ENCODE results near the gene RNPEP. TPM values are rescaled to one million over a fixed set of nuclear protein-coding genes. Genes with fewer than 3 reads are reported as not detected.
A peak's percentile ranks its signal among the peaks of the same experiment; 100 is the strongest.

RNPEP gene
- total and polyA plus RNA-seq, 2 of the 13 experiments (the other 11 are each of a cell fraction or from before 2014, with no cell fraction given): 20.6 to 38.4 TPM

GRCh38 chr1:201955009-201955728, 27.3 kb upstream of the RNPEP start, which contains the start of gene TIMM17A (continued):
- TF ChIP-seq ARID5B (CRISPR knock-in tag; IDR thresholded peaks at IDR 0.05): peak; percentile 75
- TF ChIP-seq HNRNPL (IDR thresholded peaks at IDR 0.05; ENCODE audit: low read depth, low read length): 0 out of 2 replicates have a peak, but pooled peaks have one; percentile 41
- TF ChIP-seq ZGPAT (CRISPR knock-in tag; IDR thresholded peaks at IDR 0.05): peak; percentile 86
- TF ChIP-seq POLR2A (IDR thresholded peaks at IDR 0.05; ENCODE audit: insufficient read depth in 1 of 2, low read depth in 2 of 2, low read length in 2 of 2): peak; percentile 97 to 99
- no peak for TF ChIP-seq RAD51 (IDR thresholded peaks at IDR 0.05; ENCODE audit: borderline replicate concordance)
- no peak for TF ChIP-seq ZEB1 (IDR thresholded peaks at IDR 0.05; ENCODE audit: insufficient replicate concordance, low read depth)
- no peak for TF ChIP-seq ZNF570 (CRISPR knock-in tag; IDR thresholded peaks at IDR 0.05; ENCODE audit: borderline replicate concordance)
- peak; percentile 93 for TF ChIP-seq SAP130 (CRISPR knock-in tag; IDR thresholded peaks at IDR 0.05; ENCODE audit: low read depth)
- no peak for TF ChIP-seq ZNF720 (CRISPR knock-in tag; IDR thresholded peaks at IDR 0.05)
- no peak for TF ChIP-seq FLYWCH1 (CRISPR knock-in tag; IDR thresholded peaks at IDR 0.05)
- no peak for TF ChIP-seq NFE2L1 (CRISPR knock-in tag; IDR thresholded peaks at IDR 0.05; ENCODE audit: borderline replicate concordance)
- TF ChIP-seq MEIS1 (CRISPR knock-in tag; IDR thresholded peaks at IDR 0.05; ENCODE audit: borderline replicate concordance): peak; percentile 88; the same call in 1 of the 2 replicates
- TF ChIP-seq ADNP (CRISPR knock-in tag; IDR thresholded peaks at IDR 0.05): no peak
- TF ChIP-seq GATA4 (IDR thresholded peaks at IDR 0.05; ENCODE audit: borderline replicate concordance, low read depth): peak; percentile 73; the same call in 1 of the 2 replicates
- no peak for TF ChIP-seq PLSCR1 (CRISPR knock-in tag; IDR thresholded peaks at IDR 0.05; ENCODE audit: borderline replicate concordance)

Data from HepG2 (cell line).